Activated T-cell treated with anti-CD3 and anti-CD28 coated beads, Interleukin-2, amount 50 U/mL, for 24 hours (primary cell): Measurements from ENCODE around the gene PPP6R3.
"Not testable (repeated sequence)": the region's sequence is repeated elsewhere in the genome, so short reads cannot be mapped to it uniquely, and the experiment has no call there.

Experiments
- DNase-seq: peaks from one replicate; pipeline ENCODE4 v3.0.0-alpha.2; 2020
- H3K27ac Mint-ChIP-seq: 2 replicates; pipeline ENCODE4 v1.8.0; 2020; ENCODE audit warnings: mild to moderate bottlenecking, mixed read lengths
- H3K27me3 Mint-ChIP-seq: 2 replicates; pipeline ENCODE4 v1.8.0; 2020; ENCODE audit warnings: mixed read lengths
- H3K36me3 Mint-ChIP-seq: 2 replicates; pipeline ENCODE4 v1.8.0; 2020; ENCODE audit warnings: low read depth, mixed read lengths
- H3K4me1 Mint-ChIP-seq: 2 replicates; pipeline ENCODE4 v1.8.0; 2020; ENCODE audit warnings: low read depth, mixed read lengths
- H3K4me3 Mint-ChIP-seq: 2 replicates; pipeline ENCODE4 v1.8.0; 2020; ENCODE audit warnings: mild to moderate bottlenecking, moderate library complexity, mixed read lengths
- H3K9me3 Mint-ChIP-seq: 2 replicates; pipeline ENCODE4 v1.8.0; 2020; ENCODE audit warnings: mixed read lengths

The PPP6R3 gene

DNA sequence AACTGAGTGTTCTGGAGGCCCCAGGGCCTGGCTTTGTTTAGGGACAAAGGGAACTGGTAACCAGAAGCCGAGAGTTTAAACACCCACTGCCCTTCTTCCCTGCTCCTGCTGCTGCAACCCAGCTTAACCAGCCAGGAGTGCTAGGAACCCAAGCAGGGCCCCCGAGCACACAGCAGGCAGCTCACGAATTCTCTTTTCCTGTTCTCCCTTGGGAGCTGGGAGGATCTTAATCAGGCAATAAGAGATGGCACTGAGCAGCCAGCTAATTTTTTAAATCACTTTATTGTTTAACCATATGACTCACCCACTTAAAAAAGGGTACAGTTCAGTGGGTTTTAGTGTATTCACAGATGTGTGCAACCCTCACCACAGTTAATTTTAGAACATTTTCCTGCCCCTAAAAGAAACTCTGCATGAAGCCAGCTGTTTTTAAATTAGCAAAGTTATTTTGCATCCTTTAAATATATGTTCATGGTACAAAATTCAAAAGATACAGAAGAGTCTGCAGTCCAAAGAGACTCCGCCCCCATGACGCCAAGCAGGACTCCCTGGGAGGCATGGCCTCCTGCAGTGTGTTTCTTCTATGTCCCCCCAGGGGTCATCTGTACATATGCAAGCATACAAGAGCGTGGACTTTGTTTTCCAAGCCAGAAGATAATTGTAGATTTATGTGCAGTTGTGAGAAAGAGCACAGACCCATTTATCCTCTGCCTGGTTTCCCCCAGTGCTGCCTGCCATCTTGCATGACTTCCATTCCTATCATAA lies 18.9 kb upstream of the PPP6R3 start:
- DNase-seq = no peak
- H3K4me1 Mint-ChIP-seq = peaks cover 3% of the 10 kb centered on the region
- no peaks in the 10 kb centered on the region for H3K27me3 Mint-ChIP-seq
- H3K9me3 Mint-ChIP-seq = no peaks in the 10 kb centered on the region
- H3K27ac Mint-ChIP-seq = no peak overlapping the region
- H3K4me3 Mint-ChIP-seq = no peak overlapping the region
- H3K36me3 Mint-ChIP-seq = no peaks in the 10 kb centered on the region

DNA sequence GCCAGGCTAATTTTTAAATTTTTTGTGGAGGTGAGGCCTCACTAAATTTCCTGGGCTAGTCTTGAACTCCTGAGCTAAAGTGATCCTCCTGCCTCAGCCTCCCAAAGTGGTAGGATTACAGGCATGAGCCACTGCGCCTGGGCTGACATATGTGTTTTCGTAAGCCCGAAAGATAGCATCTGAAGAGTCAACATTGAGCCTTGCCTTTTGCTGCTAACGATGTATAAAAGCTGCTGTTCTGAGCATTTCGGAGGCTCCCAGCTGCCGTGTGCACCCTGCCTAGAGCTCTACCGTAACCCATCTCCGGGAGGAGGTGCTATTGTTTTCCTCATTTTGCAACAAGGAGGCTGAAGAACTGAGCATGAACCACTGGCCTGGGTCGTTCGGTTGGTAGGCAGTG lies 18.1 kb upstream of the PPP6R3 start:
- H3K9me3 Mint-ChIP-seq = no peaks in the 10 kb centered on the region
- no peak overlapping the region for H3K27ac Mint-ChIP-seq
- peaks cover 2% of the 10 kb centered on the region for H3K36me3 Mint-ChIP-seq
- H3K27me3 Mint-ChIP-seq = no peaks in the 10 kb centered on the region
- H3K4me1 Mint-ChIP-seq = peaks cover 3% of the 10 kb centered on the region
- no peak overlapping the region for H3K4me3 Mint-ChIP-seq
- DNase-seq = no peak

DNA sequence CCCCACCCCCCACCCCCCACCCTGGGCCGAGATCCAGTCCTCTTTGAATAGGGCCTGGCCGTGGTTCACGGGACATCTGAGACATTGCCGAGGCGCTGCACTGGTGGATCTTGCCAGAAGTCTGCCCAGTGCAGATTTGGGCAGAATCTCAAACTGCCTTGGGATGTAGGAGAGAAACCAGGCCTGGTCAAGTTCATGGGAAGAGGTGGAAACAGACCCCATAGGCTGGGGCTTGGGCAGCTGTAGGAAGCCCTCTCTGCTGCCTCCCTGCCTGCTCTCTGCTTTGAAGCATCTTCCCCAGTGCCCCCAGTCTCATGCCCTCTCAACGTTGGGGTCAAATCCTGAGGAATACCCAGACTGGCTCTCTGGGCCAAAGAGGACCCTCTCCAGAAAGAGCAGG lies 16.0 kb upstream of the PPP6R3 start:
- no peaks in the 10 kb centered on the region for H3K27me3 Mint-ChIP-seq
- peaks cover 7% of the 10 kb centered on the region for H3K4me1 Mint-ChIP-seq
- peaks cover 10% of the 10 kb centered on the region for H3K36me3 Mint-ChIP-seq
- H3K27ac Mint-ChIP-seq = no peak overlapping the region
- H3K4me3 Mint-ChIP-seq = no peak overlapping the region
- no peak for DNase-seq
- no peaks in the 10 kb centered on the region for H3K9me3 Mint-ChIP-seq

GRCh38 chr11:68445531-68446035 lies 15.0 kb upstream of the PPP6R3 start:
- H3K4me1 Mint-ChIP-seq = peaks cover 7% of the 10 kb centered on the region
- no peak for DNase-seq
- H3K27me3 Mint-ChIP-seq = no peaks in the 10 kb centered on the region
- H3K4me3 Mint-ChIP-seq = no peak overlapping the region
- H3K36me3 Mint-ChIP-seq = peaks cover 10% of the 10 kb centered on the region
- H3K9me3 Mint-ChIP-seq = no peaks in the 10 kb centered on the region
- H3K27ac Mint-ChIP-seq = no peak overlapping the region

DNA sequence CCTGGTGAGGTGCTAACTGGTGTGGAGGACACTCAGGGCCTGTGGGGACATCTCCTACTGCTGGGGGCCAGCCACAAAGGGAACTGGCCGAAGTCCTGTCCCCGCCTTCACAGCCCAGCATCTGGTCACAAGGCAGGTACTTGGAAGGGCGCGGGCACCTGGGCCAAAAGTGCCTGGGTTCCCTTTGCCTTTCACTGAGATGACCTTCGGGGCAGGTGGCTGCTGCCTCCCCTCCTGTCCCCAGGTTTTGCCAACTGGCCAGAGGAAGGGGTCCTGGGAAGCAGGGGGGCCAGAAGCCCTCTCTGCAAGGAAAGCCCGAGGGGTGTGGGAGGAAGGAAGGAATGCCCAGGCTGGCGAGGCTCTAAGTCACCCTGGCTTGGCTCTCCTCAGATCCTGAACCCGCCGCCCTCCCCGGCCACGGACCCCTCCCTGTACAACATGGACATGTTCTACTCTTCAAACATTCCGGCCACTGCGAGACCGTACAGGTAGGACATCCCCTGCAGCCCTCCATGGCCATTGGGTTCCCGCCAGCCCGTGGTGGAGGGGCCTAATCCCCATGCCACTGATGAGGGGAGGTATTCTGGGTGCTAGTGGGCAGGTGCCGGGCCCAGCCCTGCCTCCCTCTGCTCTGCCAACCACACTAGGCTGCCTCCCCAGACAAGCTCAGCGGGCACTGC lies 14.4 kb upstream of the PPP6R3 start:
- Mint-ChIP-seq H3K36me3 (peaks cover 10% of the 10 kb centered on the region), H3K27ac (no peak overlapping the region), H3K27me3 (no peaks in the 10 kb centered on the region), H3K9me3 (no peaks in the 10 kb centered on the region), H3K4me3 (no peak overlapping the region), H3K4me1 (peaks cover 7% of the 10 kb centered on the region)
- DNase-seq = no peak

GRCh38 chr11:68447015-68447801 lies 13.3 kb upstream of the PPP6R3 start:
- Mint-ChIP-seq H3K27me3 (no peaks in the 10 kb centered on the region), H3K4me1 (peaks cover 7% of the 10 kb centered on the region), H3K36me3 (peaks cover 10% of the 10 kb centered on the region), H3K4me3 (no peak overlapping the region), H3K9me3 (no peaks in the 10 kb centered on the region), H3K27ac (peak overlapping the region; percentile 71)
- peak; percentile 85 for DNase-seq

DNA sequence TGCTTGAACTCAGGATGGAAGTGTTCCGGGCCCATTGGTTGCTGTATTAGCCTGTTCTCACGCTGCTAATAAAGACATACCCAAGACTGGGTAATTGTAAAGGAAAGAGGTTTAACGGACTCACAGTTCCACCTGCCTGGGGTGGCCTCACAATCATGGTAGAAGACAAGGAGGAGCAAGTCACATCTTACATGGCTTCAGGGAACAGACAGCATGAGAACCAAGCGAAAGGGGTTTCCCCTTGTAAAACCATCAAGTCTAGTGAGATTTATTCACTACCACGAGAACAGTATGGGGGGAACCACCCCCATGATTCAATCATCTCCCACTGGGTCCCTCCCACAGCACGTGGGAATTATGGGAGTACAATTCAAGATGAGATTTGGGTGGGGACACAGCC lies 12.6 kb upstream of the PPP6R3 start:
- peaks cover 10% of the 10 kb centered on the region for H3K36me3 Mint-ChIP-seq
- not testable (repeated sequence) for H3K27me3 Mint-ChIP-seq, H3K9me3 Mint-ChIP-seq, H3K27ac Mint-ChIP-seq, H3K4me1 Mint-ChIP-seq, DNase-seq, H3K4me3 Mint-ChIP-seq

DNA sequence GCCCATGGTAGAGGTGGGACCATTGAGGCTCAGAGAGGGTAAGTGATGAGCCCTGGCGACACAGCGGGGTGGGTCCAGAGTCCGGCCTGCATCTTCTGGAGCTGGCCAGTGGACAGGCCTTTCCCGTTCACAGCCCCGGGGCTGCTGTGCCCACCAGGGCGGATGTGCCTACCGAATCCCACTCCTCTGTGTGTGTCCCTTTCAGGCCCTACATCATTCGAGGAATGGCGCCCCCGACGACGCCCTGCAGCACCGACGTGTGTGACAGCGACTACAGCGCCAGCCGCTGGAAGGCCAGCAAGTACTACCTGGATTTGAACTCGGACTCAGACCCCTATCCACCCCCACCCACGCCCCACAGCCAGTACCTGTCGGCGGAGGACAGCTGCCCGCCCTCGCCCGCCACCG lies 11.9 kb upstream of the PPP6R3 start:
- Mint-ChIP-seq H3K4me1 (peaks cover 7% of the 10 kb centered on the region), H3K27ac (no peak overlapping the region), H3K27me3 (no peaks in the 10 kb centered on the region), H3K9me3 (no peaks in the 10 kb centered on the region), H3K36me3 (peaks cover 10% of the 10 kb centered on the region), H3K4me3 (no peak overlapping the region)
- DNase-seq = no peak

- H3K9me3 Mint-ChIP-seq = no peaks in the 10 kb centered on the region
- peaks cover 7% of the 10 kb centered on the region for H3K4me1 Mint-ChIP-seq
- no peaks in the 10 kb centered on the region for H3K27me3 Mint-ChIP-seq
- H3K4me3 Mint-ChIP-seq = no peak overlapping the region
- H3K36me3 Mint-ChIP-seq = peaks cover 10% of the 10 kb centered on the region
- DNase-seq = no peak
- no peak overlapping the region for H3K27ac Mint-ChIP-seq
Measured at GRCh38 chr11:68449951-68450350, 10.6 kb upstream of the PPP6R3 start.

GRCh38 chr11:68450711-68451110 lies 9.8 kb upstream of the PPP6R3 start:
- peaks cover 10% of the 10 kb centered on the region for H3K36me3 Mint-ChIP-seq

GRCh38 chr11:68454767-68455166 lies 5.8 kb upstream of the PPP6R3 start:
- Mint-ChIP-seq H3K27me3 (no peaks in the 10 kb centered on the region), H3K9me3 (no peaks in the 10 kb centered on the region), H3K27ac (no peak overlapping the region), H3K4me1 (peaks cover 3% of the 10 kb centered on the region), H3K36me3 (no peaks in the 10 kb centered on the region), H3K4me3 (no peak overlapping the region)
- DNase-seq = no peak

More at GRCh38 chr11:68450711-68451110, 9.8 kb upstream of the PPP6R3 start:
- peaks cover 7% of the 10 kb centered on the region for H3K4me1 Mint-ChIP-seq
- H3K4me3 Mint-ChIP-seq = no peak overlapping the region
- no peaks in the 10 kb centered on the region for H3K9me3 Mint-ChIP-seq
- no peak overlapping the region for H3K27ac Mint-ChIP-seq
- no peak for DNase-seq
- no peaks in the 10 kb centered on the region for H3K27me3 Mint-ChIP-seq

GRCh38 chr11:68455485-68455884 lies 5.1 kb upstream of the PPP6R3 start:
- H3K4me3 Mint-ChIP-seq = no peak overlapping the region
- peaks cover 6% of the 10 kb centered on the region for H3K4me1 Mint-ChIP-seq
- no peaks in the 10 kb centered on the region for H3K27me3 Mint-ChIP-seq
- H3K36me3 Mint-ChIP-seq = no peaks in the 10 kb centered on the region
- H3K27ac Mint-ChIP-seq = no peak overlapping the region
- no peaks in the 10 kb centered on the region for H3K9me3 Mint-ChIP-seq
- no peak for DNase-seq

GRCh38 chr11:68457216-68457897 lies 3.2 kb upstream of the PPP6R3 start:
- Mint-ChIP-seq H3K27ac (no peak overlapping the region), H3K4me1 (peaks cover 11% of the 10 kb centered on the region)

GRCh38 chr11:68457898-68458249 lies 2.7 kb upstream of the PPP6R3 start:
- H3K4me3 Mint-ChIP-seq = no peak overlapping the region
- H3K27ac Mint-ChIP-seq = no peak overlapping the region
- no peak for DNase-seq
- H3K4me1 Mint-ChIP-seq = peaks cover 16% of the 10 kb centered on the region
- H3K36me3 Mint-ChIP-seq = peaks cover 15% of the 10 kb centered on the region
- no peaks in the 10 kb centered on the region for H3K27me3 Mint-ChIP-seq
- no peaks in the 10 kb centered on the region for H3K9me3 Mint-ChIP-seq

More at GRCh38 chr11:68457216-68457897, 3.2 kb upstream of the PPP6R3 start:
- H3K27me3 Mint-ChIP-seq = no peaks in the 10 kb centered on the region
- H3K36me3 Mint-ChIP-seq = peaks cover 10% of the 10 kb centered on the region
- H3K4me3 Mint-ChIP-seq = no peak overlapping the region
- H3K9me3 Mint-ChIP-seq = no peaks in the 10 kb centered on the region
- DNase-seq = no peak
